ENCODE results near the gene INKA2.
A peak's percentile ranks its signal among the peaks of the same experiment; 100 is the strongest.
"Not testable (repeated sequence)": the region's sequence is repeated elsewhere in the genome, so short reads cannot be mapped to it uniquely, and the experiment has no call there.

The INKA2 gene

DNA sequence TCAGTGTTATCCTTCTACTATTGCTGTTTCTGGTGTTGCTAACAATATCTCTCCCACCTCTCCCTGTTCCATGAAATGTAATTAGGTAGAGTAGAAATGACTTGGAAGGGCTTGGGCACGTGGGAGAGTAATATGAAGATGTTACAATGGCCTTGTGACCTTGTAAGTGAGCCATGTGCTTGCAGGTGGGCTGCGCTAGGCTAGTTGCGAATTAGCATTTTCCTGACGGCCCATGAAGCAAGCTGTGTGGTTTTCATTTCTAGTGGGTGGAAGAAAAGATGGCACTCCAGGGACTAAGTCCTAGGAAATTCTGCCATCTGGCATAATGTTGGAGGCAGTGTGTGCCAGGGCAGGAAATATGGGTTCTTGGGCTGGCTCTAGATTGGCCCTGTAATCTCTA lies 8.8 kb upstream of the INKA2 start:
- DNase-seq, result no peak

- DNase-seq, result peak; percentile 72 to 77
These were observed 8.1 kb upstream of the INKA2 start for GRCh38 chr1:111747282-111747734.

DNA sequence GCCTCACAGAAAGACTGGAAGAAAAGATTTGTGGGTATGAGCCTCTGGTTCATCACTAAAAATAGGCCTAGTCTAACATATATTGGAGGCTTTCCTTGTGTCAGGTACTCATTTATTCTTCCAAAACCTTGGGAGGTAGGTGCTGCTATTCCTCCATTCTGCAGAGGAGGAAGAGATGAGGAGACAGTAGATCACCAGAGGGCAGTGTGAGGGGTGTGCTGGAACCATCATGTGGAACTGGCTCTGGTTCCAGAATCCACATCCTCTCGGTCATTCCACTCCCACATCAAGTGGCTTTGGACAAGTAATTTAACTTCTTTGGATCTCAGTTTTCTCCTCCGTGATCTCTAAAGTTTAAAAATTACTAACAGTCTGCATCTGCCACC lies 7.4 kb upstream of the INKA2 start:
- DNase-seq, result no peak

GRCh38 chr1:111745675-111746613 lies 6.7 kb upstream of the INKA2 start:
- no peak for DNase-seq

GRCh38 chr1:111743679-111744101 lies 4.5 kb upstream of the INKA2 start:
- no peak for DNase-seq

- no peak for DNase-seq
These were observed 3.8 kb upstream of the INKA2 start for GRCh38 chr1:111742938-111743549.

GRCh38 chr1:111742292-111742691 lies 3.1 kb upstream of the INKA2 start:
- not testable (repeated sequence) for DNase-seq

- DNase-seq, result peak in 1 of 2 donors; percentile 19
These were observed 950 bp upstream of the INKA2 start for GRCh38 chr1:111739925-111740765.

GRCh38 chr1:111738436-111739193 lies 580 bp downstream of the INKA2 start:
- DNase-seq, result peak; percentile 47 to 49

GRCh38 chr1:111738133-111738435 lies 1.1 kb downstream of the INKA2 start:
- no peak for DNase-seq

- DNase-seq, result no peak
These were observed 1.7 kb downstream of the INKA2 start for GRCh38 chr1:111737216-111738132.

DNA sequence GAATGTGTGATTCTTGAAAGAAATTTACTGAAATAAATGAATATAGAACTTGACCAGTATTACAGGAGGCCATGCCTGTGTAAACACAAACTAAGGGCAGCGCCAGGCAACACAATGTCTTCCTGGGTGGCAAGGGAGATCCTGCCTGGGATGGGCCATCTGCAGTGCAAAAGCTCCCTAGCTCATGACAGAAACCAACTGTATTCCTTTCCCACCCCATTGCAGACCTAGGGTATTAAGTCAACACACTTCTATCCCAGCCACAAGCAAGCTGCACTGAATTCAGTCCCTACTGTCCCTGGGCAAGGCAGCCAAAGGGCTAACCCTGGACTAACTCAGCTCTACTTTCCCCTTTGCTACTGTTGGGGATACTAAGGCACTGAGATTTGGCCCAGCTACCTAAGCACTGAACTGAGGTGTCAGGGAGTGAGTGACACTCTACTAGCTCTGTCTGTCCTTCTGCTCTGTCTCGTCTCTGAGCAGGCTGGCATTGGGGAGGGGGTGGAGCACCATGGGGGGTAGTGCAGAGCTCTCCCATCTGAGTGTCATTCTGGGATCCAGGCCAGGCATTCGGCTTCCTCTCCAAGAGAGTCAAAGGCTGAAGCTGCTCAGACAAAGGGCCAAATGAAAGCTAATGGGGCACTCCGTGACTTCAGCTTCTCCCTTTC lies 2.5 kb downstream of the INKA2 start:
- no peak for DNase-seq

- DNase-seq, result no peak
These were observed 3.2 kb downstream of the INKA2 start for GRCh38 chr1:111735858-111736544.

DNA sequence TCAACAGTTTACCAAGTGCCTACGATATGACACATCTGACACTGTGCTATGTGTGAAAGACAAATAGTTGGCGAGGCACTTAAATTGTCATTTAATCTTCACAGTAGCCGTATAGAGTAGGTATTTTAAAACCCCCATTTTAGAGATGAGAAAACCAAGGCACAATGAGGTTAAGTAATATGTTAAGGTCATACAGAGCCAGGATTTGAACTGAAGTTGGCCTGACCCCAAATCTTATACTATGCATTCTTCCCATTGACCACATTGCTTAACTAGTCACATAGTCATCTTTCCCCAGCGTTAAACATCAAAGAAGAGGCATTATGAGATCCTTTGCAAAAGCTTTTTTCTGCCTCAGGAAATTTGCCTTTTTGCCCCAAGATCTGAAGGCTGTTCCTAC lies 3.9 kb downstream of the INKA2 start:
- no peak for DNase-seq

GRCh38 chr1:111734856-111735255 lies 4.3 kb downstream of the INKA2 start:
- no peak for DNase-seq

GRCh38 chr1:111734426-111734825 lies 4.8 kb downstream of the INKA2 start:
- DNase-seq, result no peak

- DNase-seq, result peak in 1 of 2 donors; percentile 33
These were observed 5.2 kb downstream of the INKA2 start for GRCh38 chr1:111733992-111734341.

DNA sequence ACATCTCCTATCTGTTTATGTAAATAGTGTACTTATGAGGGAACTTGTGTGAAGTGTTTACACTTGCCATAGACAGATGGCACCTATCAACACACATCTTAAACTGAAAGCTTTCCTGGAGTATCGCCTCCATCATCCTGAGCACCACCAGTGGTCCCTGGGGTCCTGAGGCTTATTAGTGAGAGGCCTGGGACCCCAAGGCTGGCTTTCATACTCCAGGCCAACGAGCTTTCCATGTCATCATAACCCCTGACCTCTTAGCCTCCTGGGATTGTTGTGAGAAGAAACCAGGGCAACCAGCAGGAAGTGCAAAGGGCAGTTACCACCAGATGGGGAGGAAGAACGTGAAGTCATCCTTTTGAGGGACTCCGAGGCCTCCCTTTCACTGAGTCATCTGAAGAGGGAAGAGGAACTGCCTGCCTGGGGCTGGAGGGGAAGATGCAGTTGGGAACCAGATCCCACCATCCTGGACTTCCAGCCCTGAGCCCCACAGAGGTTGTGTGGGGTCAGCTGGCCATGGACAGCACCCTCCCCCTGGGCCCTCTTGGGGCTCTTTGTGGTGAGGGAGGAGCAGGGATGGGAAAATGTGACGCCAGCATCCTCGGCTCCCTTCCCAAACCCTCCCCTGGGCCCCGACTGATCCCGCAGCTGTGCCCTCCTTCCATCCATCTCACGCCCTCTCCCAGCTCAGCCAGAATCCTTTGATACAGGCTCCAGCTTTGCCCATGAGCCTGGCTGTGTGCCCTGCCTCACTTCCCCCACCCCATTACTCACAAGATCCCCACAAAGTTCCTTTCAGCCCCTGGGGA lies 5.8 kb downstream of the INKA2 start:
- DNase-seq, result peak; percentile 35 to 77

- DNase-seq, result no peak
These were observed 6.5 kb downstream of the INKA2 start for GRCh38 chr1:111732718-111733117.

All from CD4-positive, alpha-beta T cell treated with Interleukin-4 for 1 hour (primary cell).